AG04449 (cell line): ENCODE results near the gene GNG12.
A peak's percentile ranks its signal among the peaks of the same experiment; 100 is the strongest.

Experiments used
- CTCF ChIA-PET: fragments of 350-600 bp; formaldehyde crosslinking; extraction: SDS; loops from one replicate; lab custom pipeline; 2021; ENCODE audit warnings: antibody characterized with exemption; lab: Yijun Ruan, JAX
- POLR2A ChIA-PET: fragments of 400-600, 350-600 bp; formaldehyde crosslinking; extraction: SDS; loops from one replicate; lab custom pipeline; 2020; ENCODE audit warnings: antibody characterized with exemption, inconsistent platforms; lab: Yijun Ruan, JAX
- DNase-seq: peaks from one replicate; pipeline ENCODE4 v3.0.0-alpha.2; 2010; ENCODE audit warnings: low read depth, low spot score
- H3K4me3 ChIP-seq: 2 replicates; pipeline ENCODE4 v1.5.1; 2011; ENCODE audit warnings: low read depth, mild to moderate bottlenecking, control low read depth, low read length
- CTCF ChIP-seq: IDR thresholded peaks from one replicate; pipeline ENCODE4 v1.5.1; 2011; ENCODE audit warnings: mild to moderate bottlenecking, moderate library complexity, low read length, control low read depth, inconsistent platforms; ENCODE audit not compliant: insufficient read depth; ENCODE audit errors: missing control alignments

Gene GNG12

GRCh38 chr1:67689267-67690017, 143.8 kb downstream of the GNG12 start:
- CTCF ChIA-PET: interaction anchor here (0.9 to 8.1 kb wide), 4 partner anchors 23 to 154 kb away, joined by 4 to 67 read pairs (median 44); no protein-coding TSS in a partner anchor
- no peak overlapping the region for H3K4me3 ChIP-seq

GRCh38 chr1:67688526-67689219, 144.6 kb downstream of the GNG12 start:
- TF ChIP-seq CTCF: no peak
- ChIA-PET CTCF (interaction anchor here (0.9 to 8.1 kb wide), 4 partner anchors 23 to 153 kb away, joined by 4 to 67 read pairs (median 44); no protein-coding TSS in a partner anchor), POLR2A (interaction anchor here (0.9 to 3.0 kb wide), 4 partner anchors 72 to 153 kb away, joined by 3 to 11 read pairs (median 4); no protein-coding TSS in a partner anchor)
- DNase-seq: no peak
- H3K4me3 ChIP-seq: no peak overlapping the region

More at GRCh38 chr1:67689267-67690017, 143.8 kb downstream of the GNG12 start:
- DNase-seq: no peak
- POLR2A ChIA-PET: interaction anchor here (0.6 to 3.0 kb wide), 5 partner anchors 48 to 154 kb away, joined by 3 to 11 read pairs (median 3); no protein-coding TSS in a partner anchor
- no peak for TF ChIP-seq CTCF

- CTCF ChIA-PET: interaction anchor here (1.0 to 8.1 kb wide), 4 partner anchors 72 to 152 kb away, joined by 3 to 67 read pairs (median 44); no protein-coding TSS in a partner anchor
- TF ChIP-seq CTCF: no peak
- DNase-seq: no peak
- POLR2A ChIA-PET: interaction anchor here (0.6 to 4.4 kb wide), 5 partner anchors 36 to 152 kb away, joined by 3 to 32 read pairs (median 11); no protein-coding TSS in a partner anchor
- peak overlapping the region; percentile 91 for H3K4me3 ChIP-seq
These were observed 145.6 kb downstream of the GNG12 start for GRCh38 chr1:67687649-67688048.

- CTCF ChIA-PET: interaction anchor here (0.9 to 8.1 kb wide), 5 partner anchors 23 to 152 kb away, joined by 3 to 67 read pairs (median 23); no protein-coding TSS in a partner anchor
- H3K4me3 ChIP-seq: peak overlapping the region; percentile 91
- DNase-seq: no peak
- TF ChIP-seq CTCF: no peak
- POLR2A ChIA-PET: interaction anchor here (0.6 to 5.3 kb wide), 15 partner anchors 28 to 216 kb away, joined by 3 to 60 read pairs (median 5); no protein-coding TSS in a partner anchor
These were observed 146.1 kb downstream of the GNG12 start for GRCh38 chr1:67687198-67687545.

- ChIA-PET POLR2A (interaction anchor here (0.6 to 5.3 kb wide), 19 partner anchors 15 to 215 kb away, joined by 3 to 60 read pairs (median 5); no protein-coding TSS in a partner anchor), CTCF (interaction anchor here (0.8 to 8.1 kb wide), 9 partner anchors 10 to 152 kb away, joined by 3 to 67 read pairs (median 8); no protein-coding TSS in a partner anchor)
- DNase-seq: peak; percentile 97
- H3K4me3 ChIP-seq: peak overlapping the region; percentile 91
- no peak for TF ChIP-seq CTCF
These were observed 146.7 kb downstream of the GNG12 start for GRCh38 chr1:67686267-67687197.
